Activated CD4-positive, alpha-beta T cell treated with anti-CD3 and anti-CD28 coated beads for 4 hours (primary cell): Measurements from ENCODE around the gene TRA2B.
"Not testable (repeated sequence)": the region's sequence is repeated elsewhere in the genome, so short reads cannot be mapped to it uniquely, and the experiment has no call there.

Source experiments
- DNase-seq, 2 donors: peaks; one replicate each; pipeline ENCODE4 v3.0.0-alpha.2; 2020

TRA2B gene

DNA sequence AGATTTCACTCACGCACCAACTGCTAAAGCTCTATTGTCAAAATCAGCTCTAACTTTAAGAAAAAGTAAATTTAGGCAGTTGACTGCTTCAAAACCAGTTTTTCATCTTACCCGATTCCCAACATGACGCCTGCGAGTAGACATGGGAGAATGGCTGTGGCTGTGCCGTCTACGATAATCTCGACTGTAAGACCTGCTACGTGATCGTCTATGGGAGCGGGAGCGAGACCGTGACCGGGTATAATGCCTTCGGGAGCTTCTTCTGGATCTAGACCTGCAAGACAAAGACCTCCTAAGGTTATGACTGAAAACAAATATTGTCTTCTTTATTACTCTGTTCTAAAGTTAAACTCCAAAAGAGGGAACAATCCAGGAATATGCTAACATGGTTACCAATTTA, 12.5 kb downstream of the TRA2B start:
- DNase-seq: no peak

DNA sequence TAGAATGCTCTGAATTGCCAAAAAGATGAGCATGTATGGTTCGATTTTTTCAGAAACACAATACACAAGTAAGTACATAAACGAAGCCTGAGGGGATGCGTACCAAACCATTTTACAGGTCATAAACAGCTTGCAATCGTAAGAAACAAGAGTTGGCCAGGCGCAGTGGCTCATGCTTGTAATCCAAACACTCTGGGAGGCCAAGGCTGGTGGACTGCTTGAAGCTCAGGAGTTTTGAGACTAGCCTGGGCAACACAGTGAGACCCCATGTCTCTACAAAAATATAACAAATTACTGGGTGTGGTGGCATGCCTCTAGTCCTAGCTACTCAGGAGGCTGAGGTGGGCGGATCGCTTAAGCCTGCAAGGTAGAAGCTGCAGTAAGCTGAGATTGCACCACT, 13.4 kb downstream of the TRA2B start:
- DNase-seq: no peak

DNA sequence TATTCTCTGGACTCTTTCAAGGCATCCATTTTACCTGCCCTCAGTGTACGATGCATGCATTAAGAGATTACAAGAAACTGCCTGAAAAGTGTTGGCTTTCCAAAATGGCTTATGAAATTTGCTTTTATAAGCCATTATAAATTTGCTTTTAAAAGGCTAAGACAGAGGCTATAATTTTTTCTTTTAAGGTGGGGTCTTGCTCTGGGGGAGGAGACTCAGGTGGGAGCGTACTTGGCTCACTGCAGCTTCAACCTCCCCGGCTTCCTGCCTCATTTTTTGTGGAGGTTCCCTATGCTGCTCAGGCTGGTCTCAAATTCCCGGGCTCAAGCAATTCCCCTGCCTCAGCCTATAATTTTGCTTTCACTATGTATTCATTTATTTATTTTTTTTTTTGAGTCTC, 17.6 kb downstream of the TRA2B start:
- DNase-seq: no peak

DNA sequence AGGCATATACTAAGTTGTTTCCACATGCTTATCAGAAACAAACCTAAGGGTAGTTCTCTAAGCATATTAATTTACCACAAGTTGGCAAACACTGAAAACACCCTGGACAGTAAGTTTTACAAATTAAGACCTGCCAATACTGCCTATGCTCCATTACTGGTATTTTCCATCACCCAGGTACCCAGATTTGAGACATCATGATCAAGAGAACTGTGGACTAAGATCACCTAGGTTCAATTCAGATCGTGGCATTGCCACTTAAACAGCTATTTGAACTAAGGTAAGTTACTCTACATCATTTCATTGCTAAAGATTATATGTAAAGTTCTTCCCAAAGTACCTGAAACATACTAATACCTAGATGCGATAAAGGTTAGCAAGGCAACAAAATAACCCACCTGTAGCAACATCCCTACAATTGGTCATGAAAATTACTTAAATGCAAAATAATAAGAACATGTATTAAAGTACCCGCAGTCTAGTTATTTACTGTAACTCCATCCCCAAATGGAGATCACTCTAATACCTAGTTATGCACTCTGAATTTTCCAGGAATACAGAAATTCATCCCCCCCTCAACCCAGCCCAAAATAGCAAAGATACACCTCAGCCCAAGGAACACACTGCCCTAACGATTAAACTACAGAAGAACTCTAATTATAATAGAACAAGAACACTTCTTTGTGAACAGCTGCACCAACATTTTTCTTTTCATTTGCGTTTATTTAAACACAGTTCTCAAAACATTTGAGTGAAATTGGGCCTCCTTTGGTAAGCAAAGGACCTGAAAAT, 21.6 kb downstream of the TRA2B start:
- no peak for DNase-seq

DNA sequence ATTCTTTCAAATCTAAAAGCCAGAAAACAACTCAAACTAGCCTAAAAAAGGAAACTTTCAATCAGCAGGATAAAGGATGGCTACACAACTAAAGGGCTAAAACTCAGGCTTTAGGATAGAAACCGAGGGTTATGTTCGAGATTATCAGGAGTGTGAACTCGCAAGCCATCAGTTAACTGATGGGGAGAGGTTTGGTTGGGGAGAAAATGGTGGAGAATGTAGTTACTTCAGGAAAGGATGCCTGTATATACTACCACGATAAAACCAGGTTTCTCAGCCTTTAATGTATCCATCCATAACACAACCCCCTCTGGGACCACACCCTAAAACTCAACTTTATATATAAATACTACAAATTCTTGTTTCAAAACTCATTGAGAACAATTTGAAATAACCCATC, 22.2 kb downstream of the TRA2B start:
- no peak for DNase-seq

DNA sequence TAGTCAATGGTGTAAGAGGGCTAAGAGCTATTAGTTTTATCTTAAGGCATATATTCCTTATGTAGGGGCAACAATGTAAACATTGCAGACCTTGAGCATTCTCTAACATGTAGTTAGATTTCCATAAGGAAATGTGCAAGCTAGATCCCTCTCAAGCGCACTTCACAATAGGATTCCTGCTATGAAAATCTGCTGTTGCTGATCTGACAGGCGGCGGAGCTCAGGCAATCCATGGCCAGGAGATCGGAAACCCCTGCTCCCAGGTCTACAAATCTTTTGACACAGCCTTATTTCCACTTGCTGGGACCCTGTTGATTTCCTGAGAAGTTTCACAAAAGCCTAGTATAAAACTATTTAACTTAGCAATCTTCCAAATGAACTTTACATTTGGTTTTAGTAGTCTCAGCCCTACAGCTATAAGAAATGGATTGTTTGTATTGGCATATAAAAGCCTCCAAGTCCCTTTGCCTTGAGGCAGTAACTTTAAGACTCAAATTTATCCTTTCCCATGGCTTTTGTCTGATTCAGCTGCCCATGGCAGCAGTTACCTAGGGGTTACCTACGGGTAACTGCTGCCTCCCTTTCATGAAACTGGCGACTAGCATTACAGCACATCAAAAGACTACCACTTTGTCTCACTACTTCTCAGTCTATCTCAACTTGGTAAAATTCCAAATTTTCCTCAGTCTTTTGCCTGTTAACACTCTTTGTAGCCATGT, 22.7 kb downstream of the TRA2B start:
- no peak for DNase-seq

DNA sequence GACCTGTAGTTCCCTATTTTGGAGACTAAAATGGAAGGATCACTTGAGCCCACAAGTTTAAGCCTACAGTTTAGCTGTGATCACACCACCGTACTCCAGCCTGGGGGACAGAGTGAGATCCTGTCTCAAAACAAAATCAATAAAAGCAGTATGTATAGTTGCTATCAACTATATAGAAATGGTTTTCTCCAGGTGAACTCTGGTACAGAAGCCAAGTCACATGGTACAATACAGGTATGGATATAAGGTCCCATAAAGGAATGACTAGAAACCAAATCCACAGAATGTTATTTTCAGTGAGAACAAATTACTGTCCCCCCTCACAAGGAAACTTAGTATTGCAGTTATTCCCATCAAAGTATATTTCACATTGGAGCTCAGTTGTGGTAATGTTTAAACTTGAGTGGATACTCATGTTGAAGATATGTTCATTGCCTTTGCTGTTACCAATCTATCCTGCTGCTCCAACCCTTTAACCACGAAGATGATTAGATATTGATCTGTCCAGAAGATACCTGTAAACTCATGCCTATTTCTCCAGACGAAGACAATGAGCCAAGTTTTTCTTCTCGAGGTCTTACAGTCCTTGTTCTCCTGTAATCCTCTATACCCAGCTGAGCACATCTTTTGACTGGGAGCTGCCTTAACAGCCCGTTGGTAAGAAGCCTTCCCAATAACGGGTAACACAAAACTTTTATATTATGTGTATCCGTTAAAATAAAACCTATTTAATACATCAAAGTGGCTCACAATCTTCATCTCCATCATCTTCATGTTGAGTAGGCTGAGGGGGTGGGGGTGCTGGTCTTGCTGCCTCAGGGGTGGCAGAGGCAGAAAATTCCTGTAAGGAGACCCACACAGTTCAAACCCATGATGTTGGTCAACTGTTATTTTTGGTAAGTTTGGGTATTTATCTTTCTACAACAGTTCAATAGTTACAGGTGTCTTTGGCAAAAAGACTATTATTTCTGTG, 24.6 kb downstream of the TRA2B start:
- no peak for DNase-seq

DNA sequence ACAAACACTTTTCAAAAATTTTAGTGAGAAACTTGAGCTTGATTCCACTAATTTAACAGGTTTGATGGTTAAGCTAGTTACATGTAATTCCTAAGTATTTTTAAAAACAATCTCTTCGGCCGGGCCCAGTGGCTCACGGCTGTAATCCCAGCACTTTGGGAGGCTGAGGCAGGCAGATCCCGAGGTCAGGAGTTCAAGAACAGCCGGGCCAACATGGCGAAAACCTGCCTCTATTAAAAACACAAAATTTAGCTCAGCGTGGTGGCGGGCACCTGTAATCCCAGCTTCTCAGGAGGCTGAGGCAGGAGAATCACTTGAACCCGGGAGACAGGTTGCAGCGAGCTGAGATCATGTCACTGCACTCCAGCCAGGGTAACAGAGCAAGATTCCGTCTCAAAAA, 25.3 kb downstream of the TRA2B start:
- no peak for DNase-seq

DNA sequence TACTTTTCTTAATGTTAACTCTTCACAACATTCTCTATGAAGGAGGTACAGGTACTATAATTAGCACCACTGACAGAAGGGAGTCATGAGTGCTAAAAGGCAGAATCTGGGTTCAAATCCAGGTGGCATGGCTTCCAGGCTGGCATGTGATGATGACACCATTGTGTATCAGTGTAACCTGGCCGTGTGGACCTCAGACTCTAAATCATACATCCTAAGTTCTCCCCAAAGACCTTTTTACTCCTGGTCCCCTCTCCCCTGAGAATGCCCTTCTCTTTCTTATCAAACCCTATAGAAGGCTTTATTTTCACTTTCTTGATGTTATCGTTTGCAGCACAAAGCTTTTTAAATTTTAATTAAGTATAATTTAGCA, 26.8 kb downstream of the TRA2B start:
- DNase-seq: not testable (repeated sequence)

DNA sequence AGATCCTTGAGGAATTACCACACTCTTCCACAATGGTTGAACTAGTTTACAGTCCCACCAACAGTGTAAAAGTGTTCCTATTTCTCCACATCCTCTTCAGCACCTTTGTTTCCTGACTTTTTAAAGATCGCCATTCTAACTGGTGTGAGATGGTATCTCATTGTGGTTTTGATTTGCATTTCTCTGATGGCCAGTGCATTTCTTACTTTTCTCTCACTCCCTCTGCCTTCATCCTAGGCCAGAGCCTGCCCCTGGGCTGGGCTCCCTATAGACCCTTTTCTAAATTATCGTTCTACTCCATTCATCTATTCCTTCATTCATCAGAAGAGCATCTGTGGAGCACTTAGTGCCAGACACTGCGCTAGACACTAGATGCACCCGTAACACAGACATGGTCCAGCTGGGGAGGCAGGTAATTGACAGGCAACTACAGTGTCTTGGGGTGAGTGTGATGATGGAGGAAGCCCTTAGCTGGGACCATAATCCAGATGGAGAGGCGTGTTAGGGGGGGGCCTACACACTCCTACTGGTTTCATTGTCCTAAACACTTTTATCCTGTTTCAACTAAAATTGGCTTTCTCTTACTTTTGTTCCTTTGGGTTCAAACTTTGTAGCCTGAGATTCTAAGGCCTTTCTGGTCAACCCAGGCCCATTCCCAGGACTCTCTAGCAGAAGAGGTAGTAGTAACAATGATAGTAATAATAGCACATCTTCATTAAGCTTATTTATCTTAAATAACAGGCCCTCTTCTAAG, 27.3 kb downstream of the TRA2B start:
- not testable (repeated sequence) for DNase-seq

DNA sequence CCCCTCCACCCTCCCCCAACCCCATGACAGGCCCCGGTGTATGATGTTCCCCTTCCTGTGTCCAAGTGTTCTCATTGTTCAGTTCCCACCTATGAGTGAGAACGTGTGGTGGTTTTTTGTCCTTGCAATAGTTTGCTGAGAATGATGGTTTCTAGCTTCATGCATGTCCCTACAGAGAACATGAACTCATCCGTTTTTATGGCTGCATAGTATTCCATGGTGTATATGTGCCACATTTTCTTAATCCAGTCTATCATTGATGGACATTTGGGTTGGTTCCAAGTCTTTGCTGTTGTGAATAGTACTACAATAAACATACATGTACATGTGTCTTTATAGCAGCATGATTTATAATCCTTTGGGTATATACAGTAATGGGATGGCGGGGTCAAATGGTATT, 27.9 kb downstream of the TRA2B start:
- not testable (repeated sequence) for DNase-seq

DNA sequence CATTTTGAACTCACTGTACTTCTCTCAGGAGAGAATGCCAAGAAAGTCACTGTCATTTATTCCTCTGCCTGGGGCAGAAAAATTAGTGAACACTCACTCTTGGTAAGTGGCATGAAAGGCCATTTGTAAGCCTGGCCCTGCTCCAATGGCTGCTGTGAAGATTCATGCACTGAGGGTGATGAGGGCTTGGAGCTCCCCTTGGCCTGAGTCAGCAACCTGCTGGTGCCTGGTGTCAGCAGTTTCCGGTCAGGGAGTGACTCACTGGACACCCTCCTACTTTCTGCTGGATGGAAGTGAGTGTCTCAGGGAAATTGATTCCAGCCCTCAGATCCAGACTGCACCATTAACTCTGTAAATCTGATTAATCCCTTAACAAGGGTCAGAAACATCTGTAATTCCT, 37.6 kb downstream of the TRA2B start:
- DNase-seq: no peak

DNA sequence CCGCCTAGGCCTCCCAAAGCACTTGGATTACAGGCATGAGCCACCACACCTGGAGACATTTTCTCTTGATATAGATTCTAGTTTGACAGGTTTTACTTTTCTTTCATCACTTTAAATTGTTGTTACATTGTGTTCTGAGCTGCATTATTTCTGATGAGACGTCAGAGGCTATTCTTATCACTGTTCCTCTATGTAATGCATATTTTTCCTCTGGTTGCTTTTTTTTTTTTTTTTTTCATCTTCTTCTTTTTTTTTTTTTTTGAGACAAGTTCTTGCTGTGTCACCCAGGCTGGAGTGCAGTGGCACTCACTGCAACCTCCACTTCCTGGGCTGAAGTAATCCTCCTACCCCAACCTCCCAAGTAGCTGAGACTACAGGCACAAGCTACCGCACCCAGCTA, 41.2 kb downstream of the TRA2B start:
- DNase-seq: no peak

DNA sequence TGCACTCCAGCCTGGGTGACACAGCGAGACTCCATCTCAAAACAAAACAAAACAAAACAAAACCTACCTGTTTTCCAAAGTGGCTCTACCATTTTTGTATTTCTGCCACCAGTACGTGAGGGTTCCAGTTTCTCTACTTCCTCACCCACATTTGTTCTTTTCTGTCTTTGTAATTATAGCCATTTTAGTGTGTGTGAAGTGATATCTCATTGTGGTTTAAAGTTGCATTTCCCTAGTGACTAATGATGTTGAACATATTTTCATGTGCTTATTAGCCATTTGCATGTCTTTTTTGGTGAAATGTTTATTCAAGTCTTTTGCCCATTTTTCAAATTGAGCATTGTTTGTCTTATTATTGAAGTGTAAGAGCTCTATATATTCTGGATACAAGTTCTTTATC, 50.7 kb downstream of the TRA2B start:
- no peak for DNase-seq

DNA sequence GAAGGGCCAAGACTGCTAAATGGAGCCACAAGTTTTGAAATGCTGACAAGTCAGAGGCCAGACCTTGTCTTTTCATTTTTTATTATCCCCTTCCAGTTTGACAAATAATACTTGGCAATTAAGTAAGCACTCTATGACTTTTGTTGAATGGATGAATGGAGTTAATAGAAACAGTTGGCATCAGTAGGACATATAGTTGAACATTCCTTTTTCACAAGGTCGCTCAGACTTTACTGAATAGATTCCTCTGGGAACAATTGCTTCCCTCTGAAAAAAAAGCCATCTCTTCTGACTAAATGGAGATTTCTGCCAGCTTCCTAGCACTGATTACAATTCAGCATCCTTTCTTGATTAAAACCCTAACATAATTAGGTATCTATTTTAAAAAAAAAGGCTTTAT, 53.2 kb downstream of the TRA2B start:
- no peak for DNase-seq

DNA sequence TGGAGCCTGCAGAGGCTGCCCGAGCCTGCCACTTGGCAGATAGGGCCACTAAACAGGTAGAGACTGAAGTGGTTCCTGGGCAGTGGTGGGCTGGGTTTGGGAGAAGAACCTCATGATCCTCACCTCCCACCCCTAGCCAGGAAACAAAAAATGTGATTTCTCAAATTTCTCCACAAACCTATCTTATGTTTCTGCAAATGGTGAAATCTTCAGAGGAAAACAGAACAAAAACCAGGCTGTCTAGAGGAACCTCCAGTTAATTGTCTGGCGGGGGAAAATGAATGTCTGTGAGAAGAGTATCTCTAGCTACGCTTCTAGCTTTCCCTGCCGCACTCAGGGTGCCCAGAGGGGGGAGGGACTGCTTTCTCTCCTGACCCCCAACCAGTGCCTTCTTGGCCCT, 55.9 kb downstream of the TRA2B start:
- no peak for DNase-seq

DNA sequence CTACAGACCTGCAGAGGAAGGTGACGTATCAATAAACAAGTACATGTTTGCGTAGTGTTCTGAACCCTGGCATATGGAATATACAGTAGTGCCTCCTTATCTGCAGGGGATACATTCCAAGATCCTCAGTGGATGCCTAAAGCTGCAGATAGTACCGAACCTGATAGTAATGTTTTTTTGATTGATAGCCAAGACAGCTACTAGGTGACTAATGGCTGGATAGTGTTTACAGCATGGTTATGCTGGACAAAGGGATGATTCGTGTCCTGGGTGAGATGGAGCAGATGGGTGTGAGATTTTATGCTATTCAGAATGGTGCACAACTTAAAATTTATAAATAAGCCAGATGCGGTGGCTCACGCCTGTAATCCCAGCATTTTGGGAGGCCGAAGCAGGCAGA, 57.2 kb downstream of the TRA2B start:
- no peak for DNase-seq

DNA sequence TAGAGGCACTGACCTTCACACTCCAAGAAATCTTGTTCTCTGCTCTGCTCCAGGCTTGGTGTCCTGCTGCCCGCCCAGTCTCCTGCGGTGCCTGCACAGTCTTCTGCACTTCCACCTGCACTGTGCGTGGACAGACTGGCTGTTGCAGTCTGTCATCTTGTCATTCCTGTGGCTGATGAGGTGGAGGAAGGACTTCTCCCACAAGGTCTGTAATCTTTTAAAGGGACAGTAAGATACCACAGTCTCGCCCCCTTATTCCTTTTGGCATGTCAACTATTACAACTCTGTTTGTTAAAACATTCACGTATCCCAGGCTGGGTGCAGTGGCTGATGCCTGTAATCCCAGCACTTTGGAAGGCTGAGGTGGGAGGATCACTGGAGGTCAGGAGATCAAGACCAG, 58.9 kb downstream of the TRA2B start:
- DNase-seq: no peak

DNA sequence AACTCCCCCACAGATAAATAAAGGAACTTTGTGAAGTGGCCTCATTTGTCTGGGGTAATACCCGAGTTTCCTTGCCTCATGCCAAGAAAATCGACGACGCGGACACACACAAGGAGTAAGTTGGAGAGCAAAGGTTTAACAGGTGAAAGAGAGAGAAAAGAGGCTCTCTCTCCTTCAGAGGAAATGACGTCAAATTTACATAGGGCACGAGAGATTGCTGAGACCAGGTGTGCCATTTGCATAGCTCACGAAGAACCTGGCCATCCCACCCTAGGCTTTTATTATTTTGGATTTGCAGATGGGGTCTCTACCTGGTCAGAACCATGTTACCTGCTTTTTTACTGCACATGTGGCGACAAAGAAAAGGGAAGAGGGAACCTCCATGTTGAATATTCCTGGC, 63.7 kb downstream of the TRA2B start:
- DNase-seq: no peak

DNA sequence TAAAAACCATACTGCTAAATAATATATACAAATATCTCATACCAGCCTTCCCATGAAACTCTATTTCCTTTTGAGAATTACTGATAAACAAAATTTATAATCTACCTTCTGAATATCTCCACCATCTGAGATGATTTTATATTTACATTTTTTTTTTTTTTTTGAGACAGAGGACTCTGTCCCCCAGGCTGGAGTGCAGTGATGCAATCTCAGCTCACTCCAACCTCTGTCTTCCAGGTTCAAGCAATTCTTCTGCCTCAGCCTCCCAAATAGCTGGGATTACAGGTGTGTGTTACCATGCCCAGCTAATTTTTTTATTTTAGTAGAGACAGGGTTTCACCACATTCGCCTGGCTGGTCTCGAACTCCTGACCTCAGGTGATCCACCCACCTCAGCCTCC, 70.2 kb downstream of the TRA2B start:
- no peak for DNase-seq

DNA sequence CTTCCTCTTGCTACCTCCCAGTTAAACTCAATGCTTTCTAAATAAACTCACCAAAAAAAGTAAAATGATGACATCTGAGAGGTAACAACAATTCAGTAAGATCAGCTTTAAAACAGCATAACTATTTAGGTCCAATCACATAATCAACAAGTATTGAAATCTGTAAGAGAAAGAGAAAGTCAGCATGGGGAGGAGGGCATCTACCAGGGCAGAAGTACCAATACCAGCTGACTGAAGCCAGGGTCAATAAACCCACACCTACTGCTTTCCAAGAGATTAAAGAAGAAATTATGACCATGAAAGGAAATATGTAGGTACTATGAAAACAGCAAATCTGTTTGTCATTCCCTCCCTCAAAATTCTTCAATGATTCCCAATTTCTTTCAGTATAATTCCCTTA, 70.8 kb downstream of the TRA2B start:
- DNase-seq: no peak

DNA sequence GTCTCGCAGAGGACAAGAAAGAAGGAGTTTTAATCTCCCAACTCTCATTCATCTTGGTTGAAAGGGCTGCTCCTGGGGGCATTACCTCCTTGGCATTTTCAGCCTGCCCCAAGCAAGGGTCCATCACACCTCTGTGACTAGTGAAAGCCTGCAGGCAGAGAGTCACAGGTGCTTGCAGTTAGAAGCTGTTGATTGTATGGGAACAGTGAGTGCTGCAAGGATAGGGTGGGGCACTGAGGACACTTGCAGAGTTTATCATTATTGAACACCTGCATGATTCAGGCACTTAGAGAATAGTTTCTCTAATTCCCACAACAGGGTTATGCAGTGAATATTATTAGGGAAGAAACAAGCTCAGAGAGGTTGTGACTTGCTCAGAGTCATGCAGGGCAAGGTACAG, 71.3 kb downstream of the TRA2B start:
- DNase-seq: no peak
